Stimulated activated CD8-positive, alpha-beta memory T cell treated with anti-CD3 and anti-CD28 coated beads, Interleukin-15, amount 100 ng/mL, for 48 hours (primary cell): ENCODE results near the gene TERT.
"Not testable (repeated sequence)": the region's sequence is repeated elsewhere in the genome, so short reads cannot be mapped to it uniquely, and the experiment has no call there.

ENCODE experiments used
- DNase-seq, 2 donors: peaks; one replicate each; pipeline ENCODE4 v3.0.0-alpha.2; 2020; ENCODE audit warnings: low read depth in 2 of 2

The TERT gene

DNA sequence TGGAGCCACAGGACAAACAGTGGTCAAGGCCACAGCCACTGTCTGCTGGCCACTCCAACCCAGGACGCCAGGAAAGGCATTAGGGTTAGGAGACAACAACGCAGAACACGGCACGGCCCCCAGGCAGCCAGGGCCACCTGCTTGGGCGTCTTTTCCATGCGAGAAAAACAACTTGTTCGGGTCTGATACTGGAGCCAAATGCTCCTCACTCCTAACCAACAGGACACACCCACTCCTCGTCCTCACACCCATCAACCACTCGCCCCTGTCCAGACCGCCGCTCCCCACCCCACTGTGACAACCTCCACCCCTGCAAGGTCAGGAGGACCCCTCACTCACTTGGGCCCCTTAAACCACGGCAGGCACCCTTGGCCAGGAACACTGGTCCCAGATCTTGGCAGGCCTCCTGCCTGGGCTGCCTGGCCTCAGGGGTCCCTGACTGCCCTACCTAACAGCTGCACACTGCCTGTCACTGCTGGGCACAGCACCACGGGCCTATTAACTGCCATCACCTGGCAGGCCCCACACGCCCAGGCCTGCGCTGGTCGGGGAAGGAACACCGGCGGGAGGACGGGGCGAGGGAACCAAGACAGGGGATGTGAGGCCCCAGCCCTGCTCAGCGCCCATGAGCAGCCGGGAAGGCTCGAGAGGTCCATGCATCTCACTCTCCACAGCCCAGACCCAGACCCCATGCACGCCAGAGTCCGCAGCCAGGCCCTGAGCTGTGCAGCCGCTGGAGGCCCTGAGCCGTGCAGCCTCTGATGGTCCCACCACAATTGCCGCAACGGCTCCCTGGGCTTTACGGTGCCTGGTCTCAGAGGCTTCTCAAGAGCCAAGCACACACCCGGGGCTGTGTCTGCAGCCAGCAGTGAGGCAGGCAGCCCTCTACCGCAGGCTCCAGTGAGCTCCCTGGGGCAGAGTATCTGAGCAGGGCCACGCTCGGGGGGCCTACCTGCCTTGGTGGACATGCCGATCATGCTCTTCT is 36.3 kb upstream of the TERT start:
- no peak for DNase-seq

DNA sequence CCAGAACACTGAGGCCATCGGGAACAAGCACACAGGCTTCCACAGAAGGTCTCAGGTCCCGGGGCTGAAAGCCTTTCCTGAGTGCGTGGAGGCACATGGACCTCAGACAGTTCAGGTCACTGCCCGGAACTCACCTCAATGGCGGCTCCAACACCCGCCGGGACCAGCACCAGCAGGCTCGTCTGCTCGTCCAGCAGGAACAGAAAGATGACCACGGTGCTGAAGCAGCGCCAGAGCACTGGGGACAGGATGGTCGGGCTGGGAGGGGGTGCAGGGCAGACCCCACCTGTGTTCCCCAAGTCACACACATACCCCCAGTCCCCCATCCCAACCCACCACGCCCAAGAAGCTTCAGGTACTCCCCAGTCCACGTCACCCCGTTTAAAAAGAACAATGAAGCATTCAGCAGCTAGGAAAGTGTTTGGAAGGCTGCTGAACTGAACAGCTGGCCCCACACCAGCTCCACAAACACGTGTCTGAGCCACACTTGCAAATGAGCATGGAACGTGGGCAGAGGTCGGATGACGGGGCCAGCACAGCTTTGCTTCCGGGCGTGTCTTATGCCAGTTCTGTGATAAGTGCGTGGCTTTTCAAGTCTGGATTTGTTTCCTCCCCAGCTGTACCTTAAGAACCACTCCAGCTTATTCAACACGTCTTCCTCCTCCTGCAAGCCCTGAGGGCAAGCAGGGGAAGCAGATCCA is 35.4 kb upstream of the TERT start:
- DNase-seq, result no peak

DNA sequence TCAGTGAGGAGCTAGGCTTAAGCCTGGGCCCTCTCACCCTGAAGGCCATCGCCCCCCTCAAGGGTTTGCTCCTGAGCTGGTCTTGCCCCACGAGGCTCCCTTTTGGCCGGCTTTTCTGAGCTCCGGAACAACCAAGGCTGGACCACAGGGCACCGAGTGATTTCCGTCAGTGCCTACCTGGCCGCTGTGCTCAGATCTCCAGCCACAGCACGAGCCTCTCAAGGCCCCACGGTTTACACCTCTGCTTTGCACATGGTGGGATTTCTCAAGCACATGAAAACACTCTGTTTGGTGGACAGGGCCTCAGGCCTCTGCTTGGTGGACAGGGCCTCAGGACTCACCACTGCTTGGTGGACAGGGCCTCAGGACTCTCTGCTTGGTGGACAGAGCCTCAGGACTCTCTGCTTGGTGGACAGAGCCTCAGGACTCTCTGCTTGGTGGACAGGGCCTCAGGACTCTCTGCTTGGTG is 34.3 kb upstream of the TERT start:
- no peak for DNase-seq

DNA sequence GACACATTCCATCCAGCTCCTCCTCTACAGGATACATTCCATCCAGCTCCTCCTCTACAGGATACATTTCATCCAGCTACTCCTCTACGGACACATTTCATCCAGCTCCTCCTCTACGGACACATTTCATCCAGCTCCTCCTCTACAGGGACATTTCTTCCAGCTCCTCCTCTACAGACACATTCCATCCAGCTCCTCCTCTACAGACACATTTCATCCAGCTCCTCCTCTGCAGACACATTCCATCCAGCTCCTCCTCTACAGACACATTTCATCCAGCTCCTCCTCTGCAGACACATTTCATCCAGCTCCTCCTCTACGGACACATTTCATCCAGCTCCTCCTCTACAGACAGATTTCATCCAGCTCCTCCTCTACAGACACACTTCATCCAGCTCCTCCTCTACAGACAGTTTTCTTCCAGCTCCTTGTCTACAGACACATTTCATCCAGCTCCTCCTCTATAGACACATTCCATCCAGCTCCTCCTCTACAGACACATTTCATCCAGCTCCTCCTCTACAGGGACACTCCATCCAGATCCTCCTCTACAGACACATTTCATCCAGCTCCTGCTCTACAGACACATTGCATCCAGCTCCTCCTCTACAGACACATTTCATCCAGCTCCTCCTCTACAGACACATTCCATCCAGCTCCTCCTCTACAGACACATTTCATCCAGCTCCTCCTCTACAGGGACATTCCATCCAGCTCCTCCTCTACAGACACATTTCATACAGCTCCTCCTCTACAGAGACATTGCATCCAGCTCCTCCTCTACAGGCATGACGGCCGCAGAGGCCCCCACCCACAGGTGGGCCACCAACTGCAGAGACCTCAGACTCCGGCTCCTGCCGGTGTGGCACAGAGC is 33.6 kb upstream of the TERT start:
- not testable (repeated sequence) for DNase-seq

DNA sequence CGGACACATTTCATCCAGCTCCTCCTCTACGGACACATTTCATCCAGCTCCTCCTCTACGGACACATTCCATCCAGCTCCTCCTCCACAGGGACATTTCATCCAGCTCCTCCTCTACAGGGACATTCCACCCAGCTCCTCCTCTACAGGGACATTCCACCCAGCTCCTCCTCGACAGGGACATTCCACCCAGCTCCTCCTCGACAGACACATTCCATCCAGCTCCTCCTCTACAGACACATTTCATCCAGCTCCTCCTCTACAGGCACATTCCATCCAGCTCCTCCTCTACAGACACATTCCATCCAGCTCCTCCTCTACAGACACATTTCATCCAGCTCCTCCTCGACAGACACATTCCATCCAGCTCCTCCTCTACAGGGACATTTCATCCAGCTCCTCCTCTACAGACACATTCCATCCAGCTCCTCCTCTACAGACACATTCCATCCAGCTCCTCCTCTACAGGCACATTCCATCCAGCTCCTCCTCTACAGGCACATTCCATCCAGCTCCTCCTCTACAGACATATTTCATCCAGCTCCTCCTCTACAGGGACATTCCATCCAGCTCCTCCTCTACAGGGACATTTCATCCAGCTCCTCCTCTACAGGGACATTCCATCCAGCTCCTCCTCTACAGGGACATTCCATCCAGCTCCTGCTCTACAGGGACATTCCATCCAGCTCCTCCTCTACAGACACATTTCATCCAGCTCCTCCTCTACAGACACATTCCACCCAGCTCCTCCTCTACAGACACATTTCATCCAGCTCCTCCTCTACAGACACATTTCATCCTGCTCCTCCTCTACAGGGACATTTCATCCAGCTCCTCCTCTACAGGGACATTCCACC is 32.3 kb upstream of the TERT start:
- DNase-seq, result not testable (repeated sequence)

DNA sequence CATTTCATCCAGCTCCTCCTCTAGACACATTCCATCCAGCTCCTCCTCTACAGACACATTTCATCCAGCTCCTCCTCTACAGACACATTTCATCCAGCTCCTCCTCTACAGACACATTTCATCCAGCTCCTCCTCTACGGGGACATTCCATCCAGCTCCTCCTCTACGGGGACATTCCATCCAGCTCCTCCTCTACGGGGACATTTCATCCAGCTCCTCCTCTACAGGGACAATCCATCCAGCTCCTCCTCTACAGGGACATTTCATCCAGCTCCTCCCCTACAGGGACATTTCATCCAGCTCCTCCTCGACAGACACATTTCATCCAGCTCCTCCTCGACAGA is 31.6 kb upstream of the TERT start:
- DNase-seq, result not testable (repeated sequence)

DNA sequence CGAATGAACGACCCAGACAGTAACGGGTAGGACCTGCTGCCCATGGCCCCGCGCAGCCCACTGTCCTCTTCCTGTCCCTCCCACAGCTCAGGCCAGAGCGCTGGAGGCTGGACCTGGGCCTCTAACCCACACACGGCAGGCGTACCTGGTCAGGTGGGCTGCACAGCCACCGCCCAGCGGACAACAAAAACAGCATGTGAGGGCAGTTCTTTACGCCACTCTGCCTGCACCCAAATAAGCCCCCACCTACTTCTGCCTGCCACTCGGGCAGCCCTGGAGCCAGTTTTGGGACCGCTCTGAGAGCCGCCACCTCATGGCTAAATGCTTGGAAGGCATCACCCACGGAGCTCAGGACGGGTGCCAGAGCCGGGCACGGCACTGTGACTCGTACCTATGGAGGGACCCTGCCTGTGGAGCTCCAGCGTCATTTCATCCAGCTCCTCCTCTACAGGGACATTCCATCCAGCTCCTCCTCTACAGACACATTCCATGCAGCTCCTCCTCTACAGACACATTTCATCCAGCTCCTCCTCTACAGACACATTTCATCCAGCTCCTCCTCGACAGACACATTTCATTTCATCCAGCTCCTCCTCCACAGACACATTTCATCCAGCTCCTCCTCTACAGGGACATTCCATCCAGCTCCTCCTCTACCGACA is 31.1 kb upstream of the TERT start:
- no peak for DNase-seq

DNA sequence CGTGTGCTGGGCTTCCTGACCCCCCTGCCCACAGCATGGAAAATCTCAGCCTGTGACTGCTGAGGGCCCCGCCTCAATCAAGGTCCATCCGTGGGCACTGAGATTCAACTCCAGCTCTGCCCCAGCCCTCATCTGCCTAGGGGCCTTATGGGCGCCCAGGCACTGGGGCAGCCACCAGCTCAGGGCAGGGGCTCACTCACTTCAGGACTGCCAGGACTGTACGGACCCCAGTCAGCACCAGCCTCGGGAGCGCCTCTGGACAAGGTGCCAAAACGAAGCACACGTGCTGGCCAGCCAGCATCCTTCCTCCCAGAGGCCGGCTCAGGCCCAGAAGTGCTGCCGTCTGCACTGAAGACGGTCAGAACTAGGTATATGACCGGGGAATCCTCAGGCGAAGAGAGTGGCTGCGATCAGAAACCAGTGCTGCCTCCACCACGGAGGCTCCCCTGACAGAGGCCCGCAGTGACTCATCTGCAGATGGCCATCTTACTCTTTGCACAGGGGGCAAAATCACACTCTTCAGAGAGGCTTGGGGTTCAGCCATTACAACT is 30.4 kb upstream of the TERT start:
- DNase-seq, result no peak

DNA sequence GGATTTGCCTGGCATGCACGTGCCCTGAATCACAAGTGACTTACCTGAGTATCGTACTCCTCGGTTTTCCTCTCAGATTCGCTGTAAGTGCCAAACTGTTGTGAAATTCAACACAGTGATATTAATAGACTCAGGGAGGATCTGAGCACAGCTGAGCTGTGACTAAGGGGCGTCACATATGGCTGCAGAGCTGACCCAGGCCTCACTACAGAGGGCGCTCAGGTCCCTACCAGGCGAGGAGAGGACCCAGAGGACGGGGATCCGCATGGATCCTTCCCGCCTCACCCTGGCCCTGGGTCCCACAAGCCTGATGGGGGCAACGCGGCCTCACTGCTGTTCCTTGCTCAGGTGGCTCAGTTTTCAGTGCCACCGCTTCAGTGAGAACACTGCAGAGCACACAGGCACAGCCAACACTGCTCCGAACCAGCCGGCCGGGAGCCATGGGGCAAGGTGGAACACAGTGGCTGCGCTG is 29.9 kb upstream of the TERT start:
- no peak for DNase-seq

DNA sequence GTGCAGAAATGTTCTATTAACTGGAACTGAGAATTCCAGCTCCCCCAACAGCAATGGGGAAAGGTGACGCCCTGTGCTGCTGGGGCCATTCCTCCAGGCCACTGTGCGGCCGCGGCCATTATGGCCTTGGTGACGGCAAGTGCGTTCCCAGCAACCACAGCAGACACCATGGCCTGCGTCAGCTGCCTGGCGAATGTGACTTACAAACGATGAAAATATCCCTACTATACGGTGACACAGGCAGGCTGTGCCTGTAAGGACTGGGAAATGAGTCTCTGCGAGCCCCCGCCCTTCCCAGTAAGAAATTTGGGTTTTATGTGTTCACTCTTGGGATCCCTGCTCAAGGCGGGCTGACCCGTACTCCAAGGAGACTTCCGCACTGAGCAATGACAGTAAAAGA is 29.4 kb upstream of the TERT start:
- DNase-seq, result no peak

DNA sequence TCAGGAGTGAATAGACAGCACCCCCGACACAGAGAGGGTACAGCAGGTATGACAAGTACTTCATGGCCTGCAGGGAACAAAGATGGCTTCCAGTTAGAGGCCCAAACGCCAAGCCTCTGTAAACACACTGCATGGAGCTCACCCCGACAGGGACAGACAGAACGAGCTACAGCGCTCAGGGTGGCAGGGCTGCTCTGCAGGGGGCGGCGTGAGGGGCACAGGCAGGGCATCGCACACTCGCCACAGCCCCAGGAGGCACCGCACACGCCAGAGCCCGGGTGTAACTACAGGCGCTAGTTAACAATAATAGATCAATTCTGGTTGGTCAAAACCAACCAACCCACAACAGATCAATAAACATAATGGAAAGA is 28.9 kb upstream of the TERT start:
- no peak for DNase-seq

DNA sequence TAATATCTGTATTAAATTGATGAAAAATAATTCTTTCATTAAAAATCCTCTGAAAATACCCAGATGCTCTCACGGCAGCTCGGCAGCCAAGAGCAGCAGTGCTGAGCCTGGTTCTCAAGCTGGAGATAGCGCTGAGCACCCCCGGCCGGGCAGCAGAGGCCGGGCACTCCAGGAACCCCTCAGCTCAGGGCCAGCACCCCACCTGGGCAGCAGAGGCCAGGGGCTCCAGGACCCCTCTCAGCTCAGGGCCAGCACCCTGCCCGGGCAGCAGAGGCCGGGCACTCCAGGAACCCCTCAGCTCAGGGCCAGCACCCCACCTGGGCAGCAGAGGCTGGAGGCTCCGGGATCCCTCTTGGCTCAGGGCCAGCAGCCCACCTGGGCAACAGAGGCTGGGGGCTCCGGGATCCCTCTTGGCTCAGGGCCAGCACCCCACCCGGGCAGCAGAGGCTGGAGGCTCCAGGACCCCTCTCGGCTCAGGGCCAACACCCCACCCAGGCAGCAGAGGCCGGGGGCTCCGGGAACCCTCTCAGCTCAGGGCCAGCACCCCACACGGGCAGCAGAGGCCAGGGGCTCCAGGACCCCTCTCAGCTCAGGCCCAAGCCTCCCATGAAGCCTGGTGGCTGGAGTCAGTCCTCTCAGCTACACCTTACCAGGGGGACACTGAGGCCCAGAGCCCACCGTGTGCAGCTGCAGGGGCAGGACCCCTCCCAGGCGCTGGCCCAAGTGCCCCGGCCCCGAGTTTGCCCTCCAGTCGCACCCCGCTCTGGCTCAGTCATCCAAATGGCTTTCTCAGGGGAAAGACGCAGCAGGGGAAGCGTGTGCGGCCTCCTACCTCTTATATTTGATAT is 28.3 kb upstream of the TERT start:
- no peak for DNase-seq

DNA sequence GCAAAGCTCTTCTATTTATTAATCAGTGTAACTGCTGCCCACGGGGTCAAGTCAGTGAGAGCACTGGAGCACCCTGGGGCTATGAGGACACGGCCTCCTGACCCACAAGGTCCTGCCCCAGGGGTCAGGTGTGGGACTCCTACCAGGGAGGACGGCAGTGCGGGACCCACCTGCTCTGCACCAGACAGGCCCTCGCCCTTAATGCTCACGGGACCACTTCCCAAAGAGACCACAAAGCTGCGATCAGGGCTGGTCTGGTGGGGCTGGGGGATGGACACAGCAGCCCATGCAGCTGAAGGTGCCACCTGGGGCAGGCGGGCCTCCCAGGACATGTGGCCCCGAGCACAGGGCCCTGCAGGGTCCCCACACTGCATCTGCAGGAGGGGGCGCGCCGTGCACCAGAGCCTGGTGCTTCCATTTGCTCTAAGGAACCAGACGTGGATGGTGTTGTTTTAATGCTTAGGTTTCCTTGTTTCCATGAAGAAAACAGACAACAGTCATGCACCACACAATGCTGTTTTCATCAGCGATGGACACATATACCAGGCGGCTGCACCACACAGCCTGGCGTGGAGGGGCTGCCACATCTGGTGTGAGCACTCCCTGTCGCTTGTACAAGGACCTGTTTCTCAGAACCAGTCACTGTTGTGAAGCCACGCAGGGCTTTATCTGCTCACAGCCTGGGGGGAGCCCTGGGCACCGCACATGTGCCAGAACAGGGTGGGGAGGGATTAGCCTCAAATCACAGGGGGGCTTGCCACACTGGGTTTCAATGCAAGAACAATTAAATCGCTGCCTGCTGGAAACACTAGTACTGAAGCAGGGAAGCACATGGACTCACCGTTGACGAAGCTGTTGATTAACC is 27.4 kb upstream of the TERT start:
- DNase-seq, result no peak

DNA sequence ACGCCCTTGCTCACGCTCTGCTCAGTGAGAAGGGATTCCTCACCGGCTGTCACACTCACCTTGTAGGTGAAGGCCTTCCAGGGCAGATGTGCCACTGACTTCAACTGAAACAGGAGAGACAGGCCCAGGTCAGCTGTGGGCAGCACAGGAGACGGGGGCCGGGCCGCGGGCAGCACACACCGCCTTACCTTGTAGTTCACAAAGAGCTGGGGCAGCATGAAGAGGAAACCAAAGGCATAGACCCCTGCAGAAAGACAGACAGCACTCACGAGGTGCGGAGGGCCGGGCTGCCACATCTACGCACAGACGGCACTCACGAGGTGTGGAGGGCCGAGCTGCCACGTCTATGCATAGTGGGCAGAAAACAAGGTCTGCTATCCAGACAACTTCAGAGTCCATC is 26.7 kb upstream of the TERT start:
- no peak for DNase-seq

DNA sequence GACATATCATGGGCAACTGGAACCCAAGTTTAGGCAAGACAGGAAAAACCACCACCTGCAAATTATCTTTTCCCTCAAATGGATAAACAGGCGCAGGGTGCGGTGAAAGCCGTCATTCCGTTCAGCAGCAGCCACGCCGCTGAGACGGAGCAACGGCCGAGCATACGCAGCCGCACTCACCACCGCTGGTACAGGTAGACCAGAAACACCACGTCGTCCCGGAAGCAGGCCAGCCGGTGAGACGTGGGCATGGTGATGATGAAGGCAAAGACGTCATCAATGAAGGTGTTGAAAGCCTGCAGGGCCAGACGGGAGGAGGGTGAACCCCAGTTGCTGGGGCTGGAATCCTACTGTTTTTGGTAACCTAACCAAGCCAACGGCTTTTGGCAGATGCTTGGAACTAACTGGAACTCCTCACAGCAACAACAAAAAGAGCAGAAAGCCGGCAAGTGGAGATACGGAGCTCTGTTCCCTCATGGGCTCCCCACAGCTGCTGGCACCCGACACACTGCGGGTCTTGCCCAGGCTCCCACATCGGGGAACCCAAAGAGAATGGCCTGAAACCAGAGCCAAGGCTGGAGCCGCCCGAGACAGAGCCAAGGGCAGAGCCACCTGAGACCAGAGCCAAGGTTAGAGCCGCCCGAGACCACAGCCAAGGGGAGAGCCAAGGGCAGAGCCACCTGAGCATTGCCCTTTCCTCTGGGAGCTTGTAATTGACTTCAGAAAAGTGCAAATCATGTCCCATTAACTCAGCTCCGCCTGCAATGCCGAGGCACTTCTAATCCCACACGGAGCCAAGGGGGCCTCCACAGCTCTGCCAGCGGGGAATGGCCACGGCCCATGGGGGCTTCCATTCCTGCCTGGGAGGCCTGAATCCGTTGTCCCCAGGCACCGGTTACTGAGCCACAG is 25.8 kb upstream of the TERT start:
- DNase-seq, result no peak

DNA sequence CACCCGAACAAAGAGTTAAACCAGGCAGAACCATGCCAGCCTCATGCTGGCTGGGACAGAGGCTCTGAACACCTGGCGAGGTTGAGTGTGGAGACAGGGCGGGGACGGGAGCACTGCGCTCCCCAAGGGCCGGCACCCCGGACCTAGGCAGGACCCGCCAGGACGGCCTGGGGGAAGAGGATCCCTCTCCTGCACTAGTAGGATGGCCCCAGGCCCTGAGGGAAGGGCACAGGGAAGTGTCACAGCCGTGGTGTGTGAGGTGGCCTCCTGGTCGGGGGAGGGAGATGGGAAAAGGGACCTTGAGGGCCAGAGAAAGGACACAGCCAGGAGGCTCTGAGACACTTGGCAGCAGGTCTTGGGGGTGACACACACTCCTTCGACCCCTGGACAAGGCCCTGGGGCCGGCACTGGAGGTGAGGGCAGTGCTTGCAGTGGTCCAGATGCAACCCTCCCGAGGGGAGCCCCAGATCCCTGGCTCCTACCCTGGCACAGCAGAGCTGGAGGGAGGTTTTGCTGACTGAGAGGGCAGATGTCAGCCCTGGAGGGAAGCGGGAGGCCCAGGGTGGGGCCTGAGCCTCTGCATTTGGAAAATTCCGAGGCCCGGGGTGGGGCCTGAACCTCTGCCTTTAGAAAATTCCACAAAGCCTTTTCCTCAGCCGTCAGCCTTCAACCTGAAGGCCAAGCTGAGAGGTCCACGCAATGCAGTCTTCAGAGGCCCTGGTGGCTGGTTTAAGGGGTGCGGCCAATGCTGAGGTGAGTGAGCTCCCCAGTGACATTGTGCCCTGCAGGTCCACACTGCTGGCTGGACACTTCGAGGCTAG is 24.8 kb upstream of the TERT start:
- DNase-seq, result no peak
